Ascending aorta (tissue), 2 donors: ENCODE measurements around the gene SLC7A8. TPM values are rescaled to one million over a fixed set of nuclear protein-coding genes. Genes with fewer than 3 reads are reported as not detected.

Experiments used
- DNase-seq, 2 donors: peaks; one replicate each; pipeline ENCODE4 v3.0.0-alpha.2; 2019; ENCODE audit warnings: low spot score in 2 of 2
- H3K27ac ChIP-seq, 2 donors: fragments of 200-600 bp; sonication (generic); one replicate each; pipeline ENCODE4 v1.5.1; 2016 to 2017; ENCODE audit warnings: mild to moderate bottlenecking in 1 of 2
- H3K27me3 ChIP-seq: fragments of 200-600 bp; sonication (generic); one replicate; pipeline ENCODE4 v1.5.1; 2017
- H3K36me3 ChIP-seq, 2 donors: fragments of 200-600 bp; sonication (generic); one replicate each; pipeline ENCODE4 v1.5.1; 2016
- H3K4me1 ChIP-seq, 2 donors: fragments of 200-600 bp; sonication (generic); one replicate each; pipeline ENCODE4 v1.5.1; 2016 to 2017; ENCODE audit warnings: mild to moderate bottlenecking in 1 of 2
- H3K4me3 ChIP-seq, 2 donors: fragments of 200-600 bp; sonication (generic); one replicate each; pipeline ENCODE4 v1.5.1; 2016 to 2017; ENCODE audit warnings: mild to moderate bottlenecking in 1 of 2
- H3K9me3 ChIP-seq, 2 donors: fragments of 200-600 bp; sonication (generic); one replicate each; pipeline ENCODE4 v1.5.1; 2016
- CTCF ChIP-seq, 3 experiments: fragments of 200-600 bp in 2 of 3; fragments of 450-650 bp in 1 of 3; sonication (generic) in 2 of 3; IDR thresholded peaks; one replicate each; pipeline ENCODE4 v1.5.1; 2016 to 2019; ENCODE audit warnings: antibody characterized with exemption in 3 of 3, mild to moderate bottlenecking in 1 of 3, moderate library complexity in 1 of 3
- intact Hi-C: fragments of 100-400 bp; cut with DNase I; formaldehyde crosslinking; loops from one replicate; pipeline ENCODE4 v1.15.1; 2023
- total RNA-seq: library from RNA; depleted of rRNA; stranded (reverse); fragments of >200 nt; gene quantifications from one replicate; pipeline ENCODE4 v1.1.0, GENCODE V29; 2016

Gene SLC7A8
- total RNA-seq, 1 donor from 2014 or later = 59.9 TPM

GRCh38 chr14:23217032-23218020, 33.9 kb upstream of the SLC7A8 start:
- no peak for DNase-seq
- no peak for TF ChIP-seq CTCF (IDR thresholded peaks at IDR 0.05)
- H3K4me3 ChIP-seq = no peak overlapping the region
- H3K36me3 ChIP-seq = no peaks in the 10 kb centered on the region
- no peak overlapping the region for H3K27ac ChIP-seq
- peaks cover 0 to 8% of the 10 kb centered on the region in 2 donors for H3K9me3 ChIP-seq
- no peaks in the 10 kb centered on the region for H3K27me3 ChIP-seq
- no peaks in the 10 kb centered on the region for H3K4me1 ChIP-seq
- intact Hi-C loops = no loop called here

GRCh38 chr14:23215421-23215820, 32.0 kb upstream of the SLC7A8 start:
- DNase-seq = no peak
- TF ChIP-seq CTCF (IDR thresholded peaks at IDR 0.05) = no peak
- no peaks in the 10 kb centered on the region for H3K27me3 ChIP-seq
- H3K36me3 ChIP-seq = no peaks in the 10 kb centered on the region
- no peak overlapping the region for H3K4me3 ChIP-seq
- no peak overlapping the region for H3K27ac ChIP-seq
- H3K4me1 ChIP-seq = no peaks in the 10 kb centered on the region
- H3K9me3 ChIP-seq = peaks cover 0 to 8% of the 10 kb centered on the region in 2 donors
- intact Hi-C loops = no loop called here

- H3K4me3 ChIP-seq = no peak overlapping the region
- no peaks in the 10 kb centered on the region for H3K36me3 ChIP-seq
- no peaks in the 10 kb centered on the region for H3K27me3 ChIP-seq
- intact Hi-C loops = no loop called here
- TF ChIP-seq CTCF (IDR thresholded peaks at IDR 0.05) = no peak
- no peak overlapping the region for H3K27ac ChIP-seq
- H3K9me3 ChIP-seq = no peaks in the 10 kb centered on the region
- no peak for DNase-seq
- no peaks in the 10 kb centered on the region for H3K4me1 ChIP-seq
Observed at GRCh38 chr14:23209651-23210423, 26.4 kb upstream of the SLC7A8 start.

GRCh38 chr14:23208324-23208723, 24.9 kb upstream of the SLC7A8 start:
- Histone ChIP-seq H3K4me1 (no peaks in the 10 kb centered on the region), H3K27me3 (no peaks in the 10 kb centered on the region), H3K4me3 (no peak overlapping the region), H3K9me3 (no peaks in the 10 kb centered on the region), H3K36me3 (no peaks in the 10 kb centered on the region), H3K27ac (no peak overlapping the region)
- intact Hi-C loops = no loop called here
- DNase-seq = no peak
- no peak for TF ChIP-seq CTCF (IDR thresholded peaks at IDR 0.05)

DNA sequence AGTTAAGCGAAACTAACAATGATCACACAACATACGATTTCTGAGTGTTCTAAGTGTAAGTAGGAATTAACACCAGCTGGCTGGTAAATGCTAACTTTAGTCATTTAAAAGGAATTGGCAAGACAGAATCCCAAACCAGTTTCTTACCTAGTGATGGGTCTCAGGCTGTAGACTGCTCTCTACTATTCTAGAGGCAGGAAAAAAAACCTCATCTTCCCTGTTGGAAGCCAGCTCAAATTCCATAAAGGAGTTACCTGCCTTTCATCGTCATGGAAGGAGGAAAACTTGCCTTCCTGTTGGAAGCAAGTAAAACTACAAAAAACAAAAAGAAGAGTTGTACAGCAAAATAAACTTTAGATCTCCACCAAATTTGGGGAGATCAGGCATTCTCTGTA, 23.7 kb upstream of the SLC7A8 start:
- intact Hi-C loops = no loop called here
- no peaks in the 10 kb centered on the region for H3K27me3 ChIP-seq
- no peak for TF ChIP-seq CTCF (IDR thresholded peaks at IDR 0.05)
- H3K36me3 ChIP-seq = no peaks in the 10 kb centered on the region
- H3K27ac ChIP-seq = no peak overlapping the region
- H3K4me1 ChIP-seq = no peaks in the 10 kb centered on the region
- H3K4me3 ChIP-seq = no peak overlapping the region
- H3K9me3 ChIP-seq = no peaks in the 10 kb centered on the region
- no peak for DNase-seq
